Esophagus squamous epithelium (tissue), 4 donors: ENCODE results near the gene NETO2.

Experiments
- POLR2A ChIP-seq, 4 donors: fragments of 450-650 bp; IDR thresholded peaks; one replicate each; pipeline ENCODE4 v1.6.1; 2017; ENCODE audit warnings: antibody characterized with exemption in 4 of 4, mild to moderate bottlenecking in 4 of 4, moderate library complexity in 3 of 4
- TF ChIP-seq, protein P1 (sequence below), 6 experiments: fragments of 450-650 bp in 4 of 6; fragments of 200-600 bp in 2 of 6; sonication (generic) in 2 of 6; IDR thresholded peaks; one replicate each; pipeline ENCODE4 v1.5.1; 2016 to 2019; ENCODE audit warnings: antibody characterized with exemption in 6 of 6, mild to moderate bottlenecking in 4 of 6, moderate library complexity in 4 of 6

DNA sequence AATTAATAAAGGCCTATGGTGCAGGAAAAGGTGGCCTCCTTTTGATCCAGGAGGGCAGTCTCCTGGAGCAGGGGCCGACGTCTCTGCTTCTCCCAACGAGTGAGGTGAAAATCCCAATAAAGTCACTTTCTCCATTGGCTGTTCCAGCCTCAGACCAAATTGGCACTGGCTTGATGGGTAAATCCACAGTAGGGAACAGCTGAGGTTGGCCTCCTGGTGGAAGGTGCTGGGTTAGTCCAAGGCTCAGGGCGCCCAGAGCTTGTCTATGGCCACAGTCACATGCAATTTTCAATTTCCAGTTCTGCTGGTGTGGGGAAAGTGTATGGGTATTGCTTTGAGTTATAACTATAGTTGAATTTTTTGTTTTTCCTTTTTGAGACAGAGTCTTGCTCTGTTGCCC, 79.0 kb downstream of the NETO2 start:
- TF ChIP-seq, protein P1, sequence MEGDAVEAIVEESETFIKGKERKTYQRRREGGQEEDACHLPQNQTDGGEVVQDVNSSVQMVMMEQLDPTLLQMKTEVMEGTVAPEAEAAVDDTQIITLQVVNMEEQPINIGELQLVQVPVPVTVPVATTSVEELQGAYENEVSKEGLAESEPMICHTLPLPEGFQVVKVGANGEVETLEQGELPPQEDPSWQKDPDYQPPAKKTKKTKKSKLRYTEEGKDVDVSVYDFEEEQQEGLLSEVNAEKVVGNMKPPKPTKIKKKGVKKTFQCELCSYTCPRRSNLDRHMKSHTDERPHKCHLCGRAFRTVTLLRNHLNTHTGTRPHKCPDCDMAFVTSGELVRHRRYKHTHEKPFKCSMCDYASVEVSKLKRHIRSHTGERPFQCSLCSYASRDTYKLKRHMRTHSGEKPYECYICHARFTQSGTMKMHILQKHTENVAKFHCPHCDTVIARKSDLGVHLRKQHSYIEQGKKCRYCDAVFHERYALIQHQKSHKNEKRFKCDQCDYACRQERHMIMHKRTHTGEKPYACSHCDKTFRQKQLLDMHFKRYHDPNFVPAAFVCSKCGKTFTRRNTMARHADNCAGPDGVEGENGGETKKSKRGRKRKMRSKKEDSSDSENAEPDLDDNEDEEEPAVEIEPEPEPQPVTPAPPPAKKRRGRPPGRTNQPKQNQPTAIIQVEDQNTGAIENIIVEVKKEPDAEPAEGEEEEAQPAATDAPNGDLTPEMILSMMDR (IDR thresholded peaks at IDR 0.05): no peak
- TF ChIP-seq POLR2A (IDR thresholded peaks at IDR 0.05): no peak
